Adrenal gland (tissue), 12 donors: Measurements from ENCODE around the gene YTHDF1. TPM values are rescaled to one million over a fixed set of nuclear protein-coding genes. Genes with fewer than 3 reads are reported as not detected.

ENCODE experiments used
- DNase-seq, 7 donors: peaks; one replicate each; pipeline ENCODE4 v3.0.0-alpha.2; 2019 to 2020
- H3K27ac ChIP-seq, 5 donors: fragments of 200-600 bp; sonication (generic) in 4 of 5; 1 replicate in 3 of 5; 2 replicates in 2 of 5; pipeline versions ENCODE4 v1.5.1 to v1.8.0; 2016 to 2020; ENCODE audit warnings: mild to moderate bottlenecking in 1 of 5
- H3K27me3 ChIP-seq: fragments of 200-600 bp; 2 replicates; pipeline ENCODE4 v1.8.0; 2021
- H3K36me3 ChIP-seq, 2 donors: fragments of 200-600 bp; replicated peaks in 1 of 2; 1 replicate in 1 of 2; 2 replicates in 1 of 2; pipeline versions ENCODE4 v1.5.1 to v1.8.0; 2018 to 2022
- H3K4me1 ChIP-seq, 2 donors: fragments of 200-600 bp; replicated peaks in 1 of 2; 1 replicate in 1 of 2; 2 replicates in 1 of 2; pipeline versions ENCODE4 v1.5.1 to v1.8.0; 2018 to 2021
- H3K4me3 ChIP-seq, 4 donors: fragments of 200-600 bp; sonication (generic) in 3 of 4; one replicate each; pipeline ENCODE4 v1.5.1; 2016 to 2018
- H3K9me3 ChIP-seq, 3 donors: fragments of 200-600 bp; sonication (generic) in 1 of 3; replicated peaks in 1 of 3; 1 replicate in 2 of 3; 2 replicates in 1 of 3; pipeline versions ENCODE4 v1.5.1 to v1.8.0; 2016 to 2021
- POLR2A ChIP-seq, 2 donors: fragments of 450-650 bp; IDR thresholded peaks; one replicate each; pipeline ENCODE4 v1.6.1; 2017; ENCODE audit warnings: antibody characterized with exemption in 2 of 2, mild to moderate bottlenecking in 2 of 2, moderate library complexity in 1 of 2
- WGBS, 4 donors: extraction: QIAGEN DNeasy Blood & Tissue Kit in 2 of 4; methylation state at CpG; one replicate each; pipeline versions ENCODE4 v1.1.5 to v1.1.7; 2013 to 2017; 5-methylcytosine and 5-hydroxymethylcytosine counted together
- intact Hi-C, 2 donors: fragments of 100-400 bp; cut with DNase I; formaldehyde crosslinking; loops; one replicate each; pipeline versions ENCODE4 v1.14.1 to v1.15.0; 2022 to 2023
- polyA plus RNA-seq, 3 donors: library from polyadenylated mRNA; stranded (reverse); fragments of 200-250 nt in 2 of 3; fragments of 350-450 nt in 1 of 3; fragmentation: Illumina TruSeq in 1 of 3; extraction: RNeasy Lipid Tissue Mini Kit (QIAGEN cat#74804) in 1 of 3; gene quantifications; one replicate each; pipeline ENCODE4 v1.2.3, GENCODE V29; 2013 to 2014
- total RNA-seq, 9 donors: library from RNA; depleted of rRNA in 4 of 9; stranded (reverse); fragments of >200 nt in 4 of 9; fragments of 120-200 nt in 1 of 9; fragmentation: NEBNext Ultra II Directional in 1 of 9; extraction: Animal tissue kit (Norgen Biotek cat#: 25700) in 1 of 9; gene quantifications; one replicate each; pipeline versions ENCODE4 v1.1.0 to v1.2.4, GENCODE V29; 2013 to 2023
- TF ChIP-seq, protein P1 (sequence below), 6 experiments: fragments of 450-650 bp in 4 of 6; fragments of 200-600 bp in 2 of 6; sonication (generic) in 1 of 6; IDR thresholded peaks; 1 replicate in 5 of 6; 2 replicates in 1 of 6; pipeline versions ENCODE4 v1.5.1 to v1.8.0; 2016 to 2021; ENCODE audit warnings: antibody characterized with exemption in 6 of 6, mild to moderate bottlenecking in 2 of 6, moderate library complexity in 1 of 6
- donor health status: healthy with polysubstance abuse.
- donor health status: Bipolar disorder and iron deficiency.
- donor health status: DM: yes; HTN: yes; CAD: no.
- donor health status: DM: no; HTN: no; CAD: no.
- donor health status: DM: no; HTN: no; CAD: no.
- donor health status: DM: yes; HTN: yes; CAD: no.

Gene YTHDF1
- total and polyA plus RNA-seq, 12 donors, result 18.1 to 41.9 (median 32.5) TPM

DNA sequence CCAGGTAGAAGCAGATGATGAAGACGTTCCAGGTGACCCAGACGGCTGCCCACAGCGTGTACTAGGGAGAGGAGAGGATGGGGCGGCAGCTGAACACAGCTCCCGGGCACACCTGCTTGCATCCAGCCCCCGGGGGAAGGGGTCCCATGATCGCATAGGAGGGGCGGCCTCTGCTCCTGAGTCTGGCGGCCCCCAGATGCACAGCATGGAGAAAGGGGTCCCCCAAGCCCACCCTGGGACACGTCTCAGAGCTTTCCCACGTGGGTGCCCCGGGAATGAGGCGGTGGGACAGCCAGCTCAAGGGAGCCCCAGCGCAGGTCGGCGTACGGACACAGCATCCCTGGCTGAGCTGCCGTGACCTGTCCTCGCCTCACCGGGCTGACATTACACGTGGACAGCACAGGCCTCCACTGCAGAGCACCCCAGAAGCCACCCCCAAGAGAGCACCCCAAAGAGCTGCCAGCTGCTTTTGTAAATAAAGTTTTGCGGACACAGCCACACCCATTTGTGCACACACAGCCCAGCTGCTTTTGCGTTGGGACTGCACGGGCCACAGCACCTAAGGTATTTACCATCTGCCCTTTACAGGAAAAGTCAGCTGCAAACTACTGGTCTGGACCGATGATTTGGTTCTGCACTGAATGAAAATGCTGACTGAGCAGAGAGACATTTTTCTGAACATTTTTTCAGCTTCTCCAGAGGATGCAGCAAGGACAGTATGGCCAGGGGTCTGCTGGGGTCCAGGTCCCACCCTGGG lies 33.1 kb upstream of the YTHDF1 start:
- intact Hi-C loops, result no loop called here
- DNase-seq, result no peak
- TF ChIP-seq, protein P1, sequence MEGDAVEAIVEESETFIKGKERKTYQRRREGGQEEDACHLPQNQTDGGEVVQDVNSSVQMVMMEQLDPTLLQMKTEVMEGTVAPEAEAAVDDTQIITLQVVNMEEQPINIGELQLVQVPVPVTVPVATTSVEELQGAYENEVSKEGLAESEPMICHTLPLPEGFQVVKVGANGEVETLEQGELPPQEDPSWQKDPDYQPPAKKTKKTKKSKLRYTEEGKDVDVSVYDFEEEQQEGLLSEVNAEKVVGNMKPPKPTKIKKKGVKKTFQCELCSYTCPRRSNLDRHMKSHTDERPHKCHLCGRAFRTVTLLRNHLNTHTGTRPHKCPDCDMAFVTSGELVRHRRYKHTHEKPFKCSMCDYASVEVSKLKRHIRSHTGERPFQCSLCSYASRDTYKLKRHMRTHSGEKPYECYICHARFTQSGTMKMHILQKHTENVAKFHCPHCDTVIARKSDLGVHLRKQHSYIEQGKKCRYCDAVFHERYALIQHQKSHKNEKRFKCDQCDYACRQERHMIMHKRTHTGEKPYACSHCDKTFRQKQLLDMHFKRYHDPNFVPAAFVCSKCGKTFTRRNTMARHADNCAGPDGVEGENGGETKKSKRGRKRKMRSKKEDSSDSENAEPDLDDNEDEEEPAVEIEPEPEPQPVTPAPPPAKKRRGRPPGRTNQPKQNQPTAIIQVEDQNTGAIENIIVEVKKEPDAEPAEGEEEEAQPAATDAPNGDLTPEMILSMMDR (IDR thresholded peaks at IDR 0.05), result no peak
- no peak for TF ChIP-seq POLR2A (IDR thresholded peaks at IDR 0.05)
- H3K27ac ChIP-seq, result no peak overlapping the region
- WGBS, 4 donors, result 61 to 75% (median 66%) methylated on average over 5 to 25 of the region's 25 CpGs
- H3K36me3 ChIP-seq, result no peaks in the 10 kb centered on the region
- peaks cover 28% of the 10 kb centered on the region for H3K27me3 ChIP-seq
- H3K4me1 ChIP-seq, result peaks cover 0 to 5% of the 10 kb centered on the region in 2 donors
- H3K9me3 ChIP-seq, result no peaks in the 10 kb centered on the region
- H3K4me3 ChIP-seq, result no peak overlapping the region

DNA sequence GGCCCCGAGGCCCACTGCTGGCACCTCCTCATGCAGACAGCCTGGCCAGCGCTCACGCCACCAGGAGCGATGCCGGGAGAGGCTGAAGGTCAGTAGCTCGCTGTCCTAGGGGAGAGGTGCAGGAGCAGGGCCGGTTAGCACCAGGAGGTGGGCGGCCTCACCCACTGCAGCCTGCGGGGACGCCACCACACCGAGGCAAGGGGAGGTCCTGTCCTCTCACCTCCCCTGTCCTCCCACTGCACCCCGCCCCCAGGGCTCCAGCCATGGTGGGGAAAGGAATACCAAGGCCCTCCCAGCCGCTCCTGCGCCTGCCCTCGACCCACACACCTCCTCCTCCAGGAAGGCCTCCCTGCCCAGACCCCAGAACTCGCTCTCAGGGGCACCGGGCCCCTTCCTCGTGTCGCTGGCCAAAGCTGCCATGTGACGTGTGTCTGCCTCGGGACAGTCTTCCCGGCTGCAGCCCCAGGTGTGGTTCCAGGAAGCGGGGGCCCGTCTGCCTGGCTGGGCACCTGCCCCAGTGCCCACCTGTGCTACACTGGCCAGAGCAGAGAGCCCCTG lies 31.8 kb upstream of the YTHDF1 start:
- intact Hi-C loops, result no loop called here
- no peak overlapping the region for H3K27ac ChIP-seq
- H3K9me3 ChIP-seq, result no peaks in the 10 kb centered on the region
- no peak overlapping the region for H3K4me3 ChIP-seq
- no peaks in the 10 kb centered on the region for H3K36me3 ChIP-seq
- 53 to 64% (median 58%) methylated on average over 5 to 24 of the region's 24 CpGs for WGBS, 4 donors
- no peak for TF ChIP-seq POLR2A (IDR thresholded peaks at IDR 0.05)
- TF ChIP-seq, protein P1 (IDR thresholded peaks at IDR 0.05), result no peak
- H3K27me3 ChIP-seq, result peaks cover 17% of the 10 kb centered on the region
- DNase-seq, result no peak
- no peaks in the 10 kb centered on the region for H3K4me1 ChIP-seq

DNA sequence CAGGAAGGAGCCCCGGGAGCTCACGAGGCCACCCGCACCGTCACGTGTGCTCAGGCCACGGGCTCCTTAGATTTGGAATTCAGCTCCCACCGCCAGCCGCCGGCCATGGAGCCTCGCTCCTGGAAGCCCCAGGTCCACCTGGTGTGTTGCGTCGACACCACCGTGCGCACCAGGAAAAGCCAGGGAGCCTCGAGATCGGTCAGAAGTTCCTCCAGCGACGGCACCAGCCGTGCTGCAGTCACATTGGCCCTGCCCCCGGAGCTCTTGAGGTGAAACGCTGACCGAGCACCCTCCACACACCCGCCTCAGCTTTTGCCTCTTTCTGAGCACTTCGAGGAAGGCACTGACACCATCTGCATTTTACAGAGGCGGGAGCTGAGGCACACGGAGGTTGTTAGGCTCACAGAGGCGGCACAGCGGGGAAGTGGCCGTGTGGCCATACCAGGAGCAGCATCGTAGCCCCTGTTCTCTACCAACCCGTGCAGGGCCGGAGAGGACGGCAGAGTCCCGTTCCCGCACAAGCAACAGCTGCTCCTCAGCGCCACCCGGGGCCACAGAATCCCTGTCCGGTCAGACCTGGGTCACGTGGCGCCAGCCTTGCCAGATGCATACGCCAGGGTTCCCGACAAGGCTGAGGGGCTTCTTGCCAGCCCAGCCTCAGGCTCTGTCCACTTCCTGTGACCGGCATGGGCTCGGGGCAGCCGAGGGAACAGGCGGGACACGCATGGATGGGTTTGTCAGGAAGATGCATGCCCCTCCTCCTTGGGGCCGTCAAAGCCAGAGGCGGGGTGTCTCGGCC lies 30.8 kb upstream of the YTHDF1 start:
- Histone ChIP-seq H3K27ac (no peak overlapping the region), H3K4me1 (no peaks in the 10 kb centered on the region), H3K9me3 (no peaks in the 10 kb centered on the region), H3K4me3 (no peak overlapping the region), H3K27me3 (peaks cover 10% of the 10 kb centered on the region), H3K36me3 (no peaks in the 10 kb centered on the region)
- TF ChIP-seq, protein P1 (IDR thresholded peaks at IDR 0.05), result no peak
- TF ChIP-seq POLR2A (IDR thresholded peaks at IDR 0.05), result no peak
- intact Hi-C loops, result no loop called here
- 46 to 50% (median 47%) methylated on average over 18 to 50 of the region's 50 CpGs for WGBS, 4 donors
- DNase-seq, result peak in 1 of 7 donors; percentile 41

DNA sequence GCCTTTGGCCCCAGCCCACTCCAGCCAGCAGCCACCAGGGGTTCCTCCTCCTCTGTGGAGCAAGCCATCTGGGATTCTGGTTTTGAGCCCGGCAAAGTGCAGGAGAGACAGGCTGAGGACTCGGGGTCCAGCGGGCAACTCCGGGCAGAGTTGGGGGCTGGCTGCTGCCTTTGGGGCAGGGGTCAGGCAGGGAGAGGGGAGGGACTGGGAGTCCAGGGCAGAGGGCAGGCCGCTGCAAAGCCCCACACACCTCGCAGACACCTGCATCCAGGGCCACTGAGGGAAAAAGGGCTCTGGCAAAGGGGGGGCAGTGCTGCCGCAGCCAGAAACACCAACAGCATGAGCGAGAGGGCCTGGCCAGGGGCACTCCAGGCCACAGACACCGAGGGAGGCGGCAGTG lies 28.5 kb upstream of the YTHDF1 start:
- no peaks in the 10 kb centered on the region for H3K36me3 ChIP-seq
- DNase-seq, result no peak
- WGBS, 4 donors, result 82 to 91% (median 86%) methylated on average over 8 to 10 of the region's 10 CpGs; no CpG with 5 or more reads in 1 of the 4 donors
- H3K9me3 ChIP-seq, result no peaks in the 10 kb centered on the region
- no peaks in the 10 kb centered on the region for H3K4me1 ChIP-seq
- no peak overlapping the region for H3K27ac ChIP-seq
- TF ChIP-seq POLR2A (IDR thresholded peaks at IDR 0.05), result no peak
- TF ChIP-seq, protein P1 (IDR thresholded peaks at IDR 0.05), result no peak
- peaks cover 9% of the 10 kb centered on the region for H3K27me3 ChIP-seq
- intact Hi-C loops, result no loop called here
- no peak overlapping the region for H3K4me3 ChIP-seq
